ENCODE results near the gene BRAF. TPM values are rescaled to one million over a fixed set of nuclear protein-coding genes. Genes with fewer than 3 reads are reported as not detected.

The BRAF gene
- total and polyA plus RNA-seq, 2 donors (not counting 3 experiments of a cell fraction or from before 2014, with no cell fraction given): 6.6 to 26.2 TPM

GRCh38 chr7:140918236-140918635 is 6.5 kb downstream of the BRAF start:
- H3K4me3 ChIP-seq (replicated peaks in 1 of 3; ENCODE audit: insufficient read depth in 1 of 3, low read depth in 1 of 3, low read length in 3 of 3): no peak overlapping the region
- H3K9me3 ChIP-seq (replicated peaks; ENCODE audit: control insufficient read depth, insufficient read depth, low read length): no peaks in the 10 kb centered on the region
- H3K9ac ChIP-seq (replicated peaks; ENCODE audit: extremely low read depth, insufficient read depth, low read length): no peak overlapping the region
- no peak for DNase-seq (ENCODE audit: low read depth, low spot score)
- dilution Hi-C loops (cut with MboI; ENCODE audit: extremely low pct_ligation_motif_present, low sequenced_read_pairs): no loop called here
- H3K79me2 ChIP-seq (ENCODE audit: control insufficient read depth, insufficient read depth, low read length): peaks cover 83% of the 10 kb centered on the region
- H2AFZ ChIP-seq (ENCODE audit: low read depth, low read length): no peak overlapping the region
- no peaks in the 10 kb centered on the region for H3K9me1 ChIP-seq (replicated peaks; ENCODE audit: control insufficient read depth, extremely low read depth, insufficient read depth, low read length)
- H3K36me3 ChIP-seq (ENCODE audit: control insufficient read depth in 2 of 2, extremely low read depth in 1 of 2, insufficient read depth in 2 of 2, low read length in 2 of 2): no peaks in the 10 kb centered on the region
- TF ChIP-seq FOS (IDR thresholded peaks at IDR 0.05; ENCODE audit: borderline replicate concordance, insufficient read depth, low read length): no peak
- no peak for TF ChIP-seq JUN (IDR thresholded peaks at IDR 0.05; ENCODE audit: borderline replicate concordance, insufficient read depth, insufficient read length, low read depth)
- TF ChIP-seq POLR2AphosphoS5 (IDR thresholded peaks at IDR 0.05; ENCODE audit: insufficient read depth, low read depth, low read length): no peak
- no peak for TF ChIP-seq MYC (IDR thresholded peaks at IDR 0.05; ENCODE audit: low read depth, low read length)
- TF ChIP-seq EZH2 (IDR thresholded peaks at IDR 0.05; ENCODE audit: borderline replicate concordance, low read depth, low read length, severe bottlenecking): no peak
- TF ChIP-seq GATA2 (IDR thresholded peaks at IDR 0.05; ENCODE audit: insufficient read depth, insufficient read length, low read depth, low read length): no peak
- TF ChIP-seq MAX (IDR thresholded peaks at IDR 0.05; ENCODE audit: insufficient read depth, insufficient read length): no peak
- no peak overlapping the region for H3K27ac ChIP-seq (ENCODE audit: insufficient read depth, low read depth, low read length)
- no peaks in the 10 kb centered on the region for H3K27me3 ChIP-seq (ENCODE audit: control insufficient read depth in 2 of 2, insufficient read depth in 2 of 2, low read length in 2 of 2)
- peaks cover 8% of the 10 kb centered on the region for H3K4me1 ChIP-seq (ENCODE audit: control insufficient read depth, extremely low read depth, insufficient read depth, low read length)
- no peak for FAIRE-seq
- ChIA-PET CTCF (no interaction called here), POLR2A (no interaction called here)
- BruUV-seq (replicated peaks): no TSS peak
- no peaks in the 10 kb centered on the region for H4K20me1 ChIP-seq (replicated peaks; ENCODE audit: control insufficient read depth, extremely low read depth, insufficient read depth, low read length)
- intact Hi-C loops (cut with micrococcal nuclease): no loop called here
- no peak overlapping the region for H3K4me2 ChIP-seq (ENCODE audit: insufficient read depth, low read length)

- Histone ChIP-seq H3K4me2 (ENCODE audit: insufficient read depth, low read length) (no peak overlapping the region), H3K9me3 (replicated peaks; ENCODE audit: control insufficient read depth, insufficient read depth, low read length) (no peaks in the 10 kb centered on the region), H3K4me3 (replicated peaks in 1 of 3; ENCODE audit: insufficient read depth in 1 of 3, low read depth in 1 of 3, low read length in 3 of 3) (no peak overlapping the region), H3K79me2 (ENCODE audit: control insufficient read depth, insufficient read depth, low read length) (peaks cover 83% of the 10 kb centered on the region), H3K9ac (replicated peaks; ENCODE audit: extremely low read depth, insufficient read depth, low read length) (no peak overlapping the region), H3K27me3 (ENCODE audit: control insufficient read depth in 2 of 2, insufficient read depth in 2 of 2, low read length in 2 of 2) (no peaks in the 10 kb centered on the region), H3K9me1 (replicated peaks; ENCODE audit: control insufficient read depth, extremely low read depth, insufficient read depth, low read length) (no peaks in the 10 kb centered on the region), H2AFZ (ENCODE audit: low read depth, low read length) (no peak overlapping the region), H3K27ac (ENCODE audit: insufficient read depth, low read depth, low read length) (no peak overlapping the region), H3K36me3 (ENCODE audit: control insufficient read depth in 2 of 2, extremely low read depth in 1 of 2, insufficient read depth in 2 of 2, low read length in 2 of 2) (no peaks in the 10 kb centered on the region), H4K20me1 (replicated peaks; ENCODE audit: control insufficient read depth, extremely low read depth, insufficient read depth, low read length) (no peaks in the 10 kb centered on the region), H3K4me1 (ENCODE audit: control insufficient read depth, extremely low read depth, insufficient read depth, low read length) (peaks cover 2% of the 10 kb centered on the region)
- FAIRE-seq (no peak), DNase-seq (ENCODE audit: low read depth, low spot score) (no peak)
- POLR2A ChIA-PET: no interaction called here
- dilution Hi-C loops (cut with MboI; ENCODE audit: extremely low pct_ligation_motif_present, low sequenced_read_pairs) (no loop called here), intact Hi-C loops (cut with micrococcal nuclease) (no loop called here)
- no TSS peak for BruUV-seq (replicated peaks)
- CTCF ChIA-PET: interaction anchor here (1.6 kb wide), 1 partner anchor 106 kb away, joined by 3 read pairs; no protein-coding TSS in a partner anchor
- no peak for TF ChIP-seq MYC (IDR thresholded peaks at IDR 0.05; ENCODE audit: low read depth, low read length)
- TF ChIP-seq GATA2 (IDR thresholded peaks at IDR 0.05; ENCODE audit: insufficient read depth, insufficient read length, low read depth, low read length): no peak
- no peak for TF ChIP-seq POLR2AphosphoS5 (IDR thresholded peaks at IDR 0.05; ENCODE audit: insufficient read depth, low read depth, low read length)
- no peak for TF ChIP-seq FOS (IDR thresholded peaks at IDR 0.05; ENCODE audit: borderline replicate concordance, insufficient read depth, low read length)
- TF ChIP-seq CTCF (IDR thresholded peaks at IDR 0.05; ENCODE audit: extremely low read depth in 1 of 2, insufficient read depth in 1 of 2, low read depth in 1 of 2, low read length in 2 of 2): no peak
- TF ChIP-seq MAX (IDR thresholded peaks at IDR 0.05; ENCODE audit: insufficient read depth, insufficient read length): no peak
- no peak for TF ChIP-seq POLR2A (IDR thresholded peaks at IDR 0.05; ENCODE audit: low read depth, low read length)
- no peak for TF ChIP-seq JUN (IDR thresholded peaks at IDR 0.05; ENCODE audit: borderline replicate concordance, insufficient read depth, insufficient read length, low read depth)
- no peak for TF ChIP-seq EZH2 (IDR thresholded peaks at IDR 0.05; ENCODE audit: borderline replicate concordance, low read depth, low read length, severe bottlenecking)
Measured at GRCh38 chr7:140917258-140917657, 7.5 kb downstream of the BRAF start.

Measured in endothelial cell of umbilical vein (primary cell).